22Rv1 (cell line): ENCODE results near the gene ZBTB34.

Experiments used
- CTCF ChIP-seq: fragments of 450-650 bp; IDR thresholded peaks from 2 replicates; pipeline ENCODE4 v1.5.1; 2017; ENCODE audit warnings: mild to moderate bottlenecking
- ZFX ChIP-seq: fragments of 450-650 bp; IDR thresholded peaks from 2 replicates; pipeline ENCODE4 v1.6.1; 2017; ENCODE audit warnings: antibody characterized with exemption, borderline replicate concordance

- TF ChIP-seq CTCF: no peak
- TF ChIP-seq ZFX: no peak
Measured at GRCh38 chr9:126857261-126857960, 3.0 kb upstream of the ZBTB34 start.
